Measurements from ENCODE around the gene SMYD3.

DNA sequence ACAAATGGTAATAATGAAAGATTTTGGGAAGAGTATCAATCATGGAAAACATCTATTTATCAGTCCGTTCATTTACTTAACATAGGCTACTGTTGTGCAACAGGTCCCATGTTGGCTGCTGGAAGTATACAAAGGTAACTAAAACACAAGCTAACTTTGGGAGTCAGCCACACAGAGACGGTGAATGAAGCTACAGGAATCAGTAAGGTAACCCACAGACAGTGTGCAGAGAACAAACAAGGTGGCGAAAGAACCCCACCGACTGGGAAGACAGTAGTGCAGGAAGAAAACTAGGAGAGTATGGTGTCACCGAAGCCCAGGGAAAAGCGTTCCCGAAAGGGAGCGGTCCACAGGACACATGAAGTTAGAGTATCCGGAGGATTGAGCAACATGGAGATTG lies 342.3 kb downstream of the SMYD3 start:
- TF ChIP-seq POLR2A (IDR thresholded peaks at IDR 0.05; ENCODE audit: low read length) (no peak), RFX5 (IDR thresholded peaks at IDR 0.05) (no peak), KDM1A (IDR thresholded peaks at IDR 0.05; ENCODE audit: low read depth) (no peak), BHLHE40 (IDR thresholded peaks at IDR 0.05; ENCODE audit: low read depth, low read length) (no peak), CEBPB (IDR thresholded peaks at IDR 0.05) (no peak)
- TF ChIP-seq, protein P1, sequence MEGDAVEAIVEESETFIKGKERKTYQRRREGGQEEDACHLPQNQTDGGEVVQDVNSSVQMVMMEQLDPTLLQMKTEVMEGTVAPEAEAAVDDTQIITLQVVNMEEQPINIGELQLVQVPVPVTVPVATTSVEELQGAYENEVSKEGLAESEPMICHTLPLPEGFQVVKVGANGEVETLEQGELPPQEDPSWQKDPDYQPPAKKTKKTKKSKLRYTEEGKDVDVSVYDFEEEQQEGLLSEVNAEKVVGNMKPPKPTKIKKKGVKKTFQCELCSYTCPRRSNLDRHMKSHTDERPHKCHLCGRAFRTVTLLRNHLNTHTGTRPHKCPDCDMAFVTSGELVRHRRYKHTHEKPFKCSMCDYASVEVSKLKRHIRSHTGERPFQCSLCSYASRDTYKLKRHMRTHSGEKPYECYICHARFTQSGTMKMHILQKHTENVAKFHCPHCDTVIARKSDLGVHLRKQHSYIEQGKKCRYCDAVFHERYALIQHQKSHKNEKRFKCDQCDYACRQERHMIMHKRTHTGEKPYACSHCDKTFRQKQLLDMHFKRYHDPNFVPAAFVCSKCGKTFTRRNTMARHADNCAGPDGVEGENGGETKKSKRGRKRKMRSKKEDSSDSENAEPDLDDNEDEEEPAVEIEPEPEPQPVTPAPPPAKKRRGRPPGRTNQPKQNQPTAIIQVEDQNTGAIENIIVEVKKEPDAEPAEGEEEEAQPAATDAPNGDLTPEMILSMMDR (IDR thresholded peaks at IDR 0.05): no peak
- TF ChIP-seq, protein P2, sequence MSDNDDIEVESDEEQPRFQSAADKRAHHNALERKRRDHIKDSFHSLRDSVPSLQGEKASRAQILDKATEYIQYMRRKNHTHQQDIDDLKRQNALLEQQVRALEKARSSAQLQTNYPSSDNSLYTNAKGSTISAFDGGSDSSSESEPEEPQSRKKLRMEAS (IDR thresholded peaks at IDR 0.05): no peak
- TF ChIP-seq, protein P3, sequence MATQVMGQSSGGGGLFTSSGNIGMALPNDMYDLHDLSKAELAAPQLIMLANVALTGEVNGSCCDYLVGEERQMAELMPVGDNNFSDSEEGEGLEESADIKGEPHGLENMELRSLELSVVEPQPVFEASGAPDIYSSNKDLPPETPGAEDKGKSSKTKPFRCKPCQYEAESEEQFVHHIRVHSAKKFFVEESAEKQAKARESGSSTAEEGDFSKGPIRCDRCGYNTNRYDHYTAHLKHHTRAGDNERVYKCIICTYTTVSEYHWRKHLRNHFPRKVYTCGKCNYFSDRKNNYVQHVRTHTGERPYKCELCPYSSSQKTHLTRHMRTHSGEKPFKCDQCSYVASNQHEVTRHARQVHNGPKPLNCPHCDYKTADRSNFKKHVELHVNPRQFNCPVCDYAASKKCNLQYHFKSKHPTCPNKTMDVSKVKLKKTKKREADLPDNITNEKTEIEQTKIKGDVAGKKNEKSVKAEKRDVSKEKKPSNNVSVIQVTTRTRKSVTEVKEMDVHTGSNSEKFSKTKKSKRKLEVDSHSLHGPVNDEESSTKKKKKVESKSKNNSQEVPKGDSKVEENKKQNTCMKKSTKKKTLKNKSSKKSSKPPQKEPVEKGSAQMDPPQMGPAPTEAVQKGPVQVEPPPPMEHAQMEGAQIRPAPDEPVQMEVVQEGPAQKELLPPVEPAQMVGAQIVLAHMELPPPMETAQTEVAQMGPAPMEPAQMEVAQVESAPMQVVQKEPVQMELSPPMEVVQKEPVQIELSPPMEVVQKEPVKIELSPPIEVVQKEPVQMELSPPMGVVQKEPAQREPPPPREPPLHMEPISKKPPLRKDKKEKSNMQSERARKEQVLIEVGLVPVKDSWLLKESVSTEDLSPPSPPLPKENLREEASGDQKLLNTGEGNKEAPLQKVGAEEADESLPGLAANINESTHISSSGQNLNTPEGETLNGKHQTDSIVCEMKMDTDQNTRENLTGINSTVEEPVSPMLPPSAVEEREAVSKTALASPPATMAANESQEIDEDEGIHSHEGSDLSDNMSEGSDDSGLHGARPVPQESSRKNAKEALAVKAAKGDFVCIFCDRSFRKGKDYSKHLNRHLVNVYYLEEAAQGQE (IDR thresholded peaks at IDR 0.05): no peak
